Measurements from ENCODE around the gene TSPAN18.

- no peak for TF ChIP-seq SUZ12 (IDR thresholded peaks at IDR 0.05; ENCODE audit: extremely low read depth, insufficient read depth, insufficient read length)
- TF ChIP-seq ZNF274 (IDR thresholded peaks at IDR 0.05; ENCODE audit: low read depth, low read length) = no peak
- no peak for TF ChIP-seq YY1 (IDR thresholded peaks at IDR 0.05; ENCODE audit: insufficient read depth, insufficient read length)
Measured at GRCh38 chr11:44928816-44929215, 202.1 kb downstream of the TSPAN18 start.
